PC-9 (cell line): Measurements from ENCODE around the gene RPL27. TPM values are rescaled to one million over a fixed set of nuclear protein-coding genes. Genes with fewer than 3 reads are reported as not detected.
A peak's percentile ranks its signal among the peaks of the same experiment; 100 is the strongest.
"Not testable (repeated sequence)": the region's sequence is repeated elsewhere in the genome, so short reads cannot be mapped to it uniquely, and the experiment has no call there.

Source experiments
- BruUV-seq: library from RNA; stranded (reverse); fragments of 400-500 nt; replicated peaks from 2 replicates; lab custom pipeline; 2021; lab: Mats Ljungman, UMichigan
- CTCF ChIA-PET: fragments of 300-600 bp; sonication (Branson Sonifier 250); formaldehyde crosslinking; loops from one replicate; lab custom pipeline; 2022; ENCODE audit warnings: antibody characterized with exemption; lab: Charles Lee
- POLR2A ChIA-PET: fragments of 300-600 bp; sonication (Branson Sonifier 250); formaldehyde crosslinking; loops from one replicate; lab custom pipeline; 2022; ENCODE audit warnings: antibody characterized with exemption; ENCODE audit not compliant: unreplicated experiment; lab: Charles Lee
- DNase-seq, 2 experiments: peaks; one replicate each; pipeline versions ENCODE4 v3.0.0 to v3.0.0-alpha.2; 2015 to 2022; ENCODE audit warnings: mixed read lengths in 1 of 2
- H2AFZ ChIP-seq: fragments of 200-600 bp; sonication (generic); 2 replicates; pipeline ENCODE4 v1.8.1; 2017; ENCODE audit warnings: antibody characterized with exemption
- H3F3A ChIP-seq: fragments of 200-600 bp; sonication (generic); 2 replicates; pipeline ENCODE4 v1.8.1; 2017; ENCODE audit warnings: antibody characterized with exemption, mild to moderate bottlenecking, low read depth; ENCODE audit not compliant: insufficient read depth
- H3K27ac ChIP-seq: fragments of 200-600 bp; sonication (generic); 2 replicates; pipeline ENCODE4 v1.6.1; 2016; ENCODE audit warnings: mixed run types
- H3K27me3 ChIP-seq: fragments of 200-600 bp; sonication (generic); 2 replicates; pipeline ENCODE4 v1.6.1; 2016; ENCODE audit warnings: low read depth, mixed run types; ENCODE audit not compliant: insufficient read depth
- H3K36me3 ChIP-seq: fragments of 200-600 bp; sonication (generic); 2 replicates; pipeline ENCODE4 v1.6.1; 2016; ENCODE audit warnings: low read depth, mixed run types
- H3K4me1 ChIP-seq: fragments of 200-600 bp; sonication (generic); replicated peaks from 2 replicates; pipeline ENCODE4 v1.6.1; 2016; ENCODE audit warnings: mixed run types; ENCODE audit not compliant: insufficient read depth
- H3K4me2 ChIP-seq: fragments of 200-600 bp; sonication (generic); 2 replicates; pipeline ENCODE4 v1.6.1; 2017; ENCODE audit warnings: mixed run types
- H3K4me3 ChIP-seq: fragments of 200-600 bp; sonication (generic); 2 replicates; pipeline ENCODE4 v1.6.1; 2016; ENCODE audit warnings: mixed run types
- H3K79me2 ChIP-seq: fragments of 200-600 bp; sonication (generic); 2 replicates; pipeline ENCODE4 v1.6.1; 2017; ENCODE audit warnings: low read depth, mixed run types
- H3K9me2 ChIP-seq: fragments of 200-600 bp; sonication (generic); 2 replicates; pipeline ENCODE4 v1.8.1; 2017; ENCODE audit warnings: mild to moderate bottlenecking; ENCODE audit not compliant: insufficient read depth
- H3K9me3 ChIP-seq: fragments of 200-600 bp; sonication (generic); 2 replicates; pipeline ENCODE4 v1.8.1; 2016; ENCODE audit warnings: low read depth; ENCODE audit not compliant: insufficient read depth
- H4K20me1 ChIP-seq: fragments of 200-600 bp; sonication (generic); 2 replicates; pipeline ENCODE4 v1.8.1; 2017; ENCODE audit not compliant: insufficient read depth
- EZH2 ChIP-seq: fragments of 200-600 bp; sonication (generic); IDR thresholded peaks from 2 replicates; pipeline ENCODE4 v1.8.0; 2017; ENCODE audit warnings: antibody characterized with exemption, low read depth
- intact Hi-C: fragments of 100-400 bp; cut with micrococcal nuclease; formaldehyde crosslinking; loops from one replicate; pipeline ENCODE4 v1.10.0; 2022; ENCODE audit not compliant: unreplicated experiment
- total RNA-seq: library from RNA; stranded (reverse); gene quantifications from 2 replicates; pipeline ENCODE4 v1.2.3, GENCODE V29; 2021
- TF ChIP-seq, protein P1 (sequence below): fragments of 200-600 bp; sonication (generic); conservative IDR thresholded peaks from 2 replicates; pipeline ENCODE4 v1.6.1; 2017; ENCODE audit warnings: mixed run types, antibody characterized with exemption, mild to moderate bottlenecking, moderate library complexity

Gene RPL27
- total RNA-seq, 1 experiment from 2014 or later: 950 TPM

GRCh38 chr17:42975265-42975664, 23.0 kb upstream of the RPL27 start:
- BruUV-seq: no TSS peak
- no peak overlapping the region for H3K27ac ChIP-seq
- ChIA-PET POLR2A (no interaction called here), CTCF (no interaction called here)
- H4K20me1 ChIP-seq: no peaks in the 10 kb centered on the region
- TF ChIP-seq EZH2: no peak
- TF ChIP-seq, protein P1, sequence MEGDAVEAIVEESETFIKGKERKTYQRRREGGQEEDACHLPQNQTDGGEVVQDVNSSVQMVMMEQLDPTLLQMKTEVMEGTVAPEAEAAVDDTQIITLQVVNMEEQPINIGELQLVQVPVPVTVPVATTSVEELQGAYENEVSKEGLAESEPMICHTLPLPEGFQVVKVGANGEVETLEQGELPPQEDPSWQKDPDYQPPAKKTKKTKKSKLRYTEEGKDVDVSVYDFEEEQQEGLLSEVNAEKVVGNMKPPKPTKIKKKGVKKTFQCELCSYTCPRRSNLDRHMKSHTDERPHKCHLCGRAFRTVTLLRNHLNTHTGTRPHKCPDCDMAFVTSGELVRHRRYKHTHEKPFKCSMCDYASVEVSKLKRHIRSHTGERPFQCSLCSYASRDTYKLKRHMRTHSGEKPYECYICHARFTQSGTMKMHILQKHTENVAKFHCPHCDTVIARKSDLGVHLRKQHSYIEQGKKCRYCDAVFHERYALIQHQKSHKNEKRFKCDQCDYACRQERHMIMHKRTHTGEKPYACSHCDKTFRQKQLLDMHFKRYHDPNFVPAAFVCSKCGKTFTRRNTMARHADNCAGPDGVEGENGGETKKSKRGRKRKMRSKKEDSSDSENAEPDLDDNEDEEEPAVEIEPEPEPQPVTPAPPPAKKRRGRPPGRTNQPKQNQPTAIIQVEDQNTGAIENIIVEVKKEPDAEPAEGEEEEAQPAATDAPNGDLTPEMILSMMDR: no peak
- H3K9me2 ChIP-seq: no peaks in the 10 kb centered on the region
- 0 out of 2 replicates have a peak, but pooled peaks cover 6% of the 10 kb centered on the region for H3F3A ChIP-seq
- H3K4me3 ChIP-seq: no peak overlapping the region
- H3K27me3 ChIP-seq: no peaks in the 10 kb centered on the region
- no peak for DNase-seq
- no peak overlapping the region for H3K4me2 ChIP-seq
- no peaks in the 10 kb centered on the region; the same call in 1 of the 2 replicates for H3K79me2 ChIP-seq
- no peaks in the 10 kb centered on the region for H3K9me3 ChIP-seq
- no peaks in the 10 kb centered on the region for H3K36me3 ChIP-seq
- H3K4me1 ChIP-seq: peaks cover 9% of the 10 kb centered on the region
- intact Hi-C loops: no loop called here
- H2AFZ ChIP-seq: no peak overlapping the region

DNA sequence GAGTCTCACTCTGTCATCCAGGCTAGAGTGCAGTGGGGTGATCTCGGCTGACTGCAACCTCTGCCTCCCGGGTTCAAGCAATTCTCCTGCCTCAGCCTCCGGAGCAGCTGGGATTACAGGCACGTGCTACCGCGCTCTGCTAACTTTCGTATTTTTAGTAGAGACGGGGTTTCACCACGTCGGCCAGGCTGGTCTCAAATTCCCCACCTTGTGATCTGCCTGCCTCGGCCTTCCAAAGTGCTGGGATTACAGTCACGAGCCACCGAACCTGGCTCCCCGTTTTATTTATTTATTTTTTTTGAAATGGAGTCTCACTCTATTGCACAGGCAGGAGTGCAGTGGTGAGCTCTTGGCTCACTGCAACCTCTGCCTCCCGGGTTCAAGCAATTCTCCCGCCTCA, 22.5 kb upstream of the RPL27 start:
- H3K36me3 ChIP-seq, intact Hi-C loops, CTCF ChIA-PET, H3K4me2 ChIP-seq, POLR2A ChIA-PET, H4K20me1 ChIP-seq, H3K27ac ChIP-seq, H3K9me2 ChIP-seq, DNase-seq, H3F3A ChIP-seq, H3K79me2 ChIP-seq, H3K9me3 ChIP-seq, H2AFZ ChIP-seq, H3K27me3 ChIP-seq, H3K4me1 ChIP-seq, H3K4me3 ChIP-seq, BruUV-seq: not testable (repeated sequence)

- no TSS peak for BruUV-seq
These were observed 18.5 kb upstream of the RPL27 start, which contains the start of gene PTGES3L for GRCh38 chr17:42979511-42980273. TSS of gene PTGES3L (minus strand) at chr17:42980080. CDS start at chr17:42980053, 27 bp downstream.

More at GRCh38 chr17:42979511-42980273, 18.5 kb upstream of the RPL27 start, which contains the start of gene PTGES3L:
- H3K4me3 ChIP-seq: peak within 1 kb of the TSS; percentile 81
- H3K4me2 ChIP-seq: peak within 1 kb of the TSS; percentile 95
- TF ChIP-seq, protein P1: no peak
- TF ChIP-seq EZH2: no peak
- H2AFZ ChIP-seq: peak within 1 kb of the TSS; percentile 80
- ChIA-PET CTCF (no interaction called here), POLR2A (no interaction called here)
- peaks cover 20% of the 10 kb centered on the region for H3K4me1 ChIP-seq
- intact Hi-C loops: loop anchor here (1.0 kb wide), 1 partner anchor 11 kb away; no protein-coding TSS in a partner anchor
- no peaks in the 10 kb centered on the region for H3K9me2 ChIP-seq
- no peaks in the 10 kb centered on the region for H3K36me3 ChIP-seq
- no peaks in the 10 kb centered on the region for H3K9me3 ChIP-seq
- no peaks in the 10 kb centered on the region; the same call in 1 of the 2 replicates for H3F3A ChIP-seq
- H4K20me1 ChIP-seq: peaks cover 4% of the 10 kb centered on the region; the same call in 1 of the 2 replicates
- H3K79me2 ChIP-seq: peaks cover 39% of the 10 kb centered on the region
- DNase-seq: peak in 1 of 2 experiments; percentile 35
- H3K27me3 ChIP-seq: no peaks in the 10 kb centered on the region
- H3K27ac ChIP-seq: peak within 1 kb of the TSS; percentile 25; the same call in 1 of the 2 replicates
